ENCODE measurements around the gene PCBP3.
"Not testable (repeated sequence)": the region's sequence is repeated elsewhere in the genome, so short reads cannot be mapped to it uniquely, and the experiment has no call there.

Gene PCBP3

GRCh38 chr21:45845063-45845769, 201.7 kb downstream of the PCBP3 start:
- DNase-seq (ENCODE audit: low read depth), result no peak

- no peak for DNase-seq (ENCODE audit: low read depth)
These were observed 202.2 kb downstream of the PCBP3 start for GRCh38 chr21:45845770-45846090.

DNA sequence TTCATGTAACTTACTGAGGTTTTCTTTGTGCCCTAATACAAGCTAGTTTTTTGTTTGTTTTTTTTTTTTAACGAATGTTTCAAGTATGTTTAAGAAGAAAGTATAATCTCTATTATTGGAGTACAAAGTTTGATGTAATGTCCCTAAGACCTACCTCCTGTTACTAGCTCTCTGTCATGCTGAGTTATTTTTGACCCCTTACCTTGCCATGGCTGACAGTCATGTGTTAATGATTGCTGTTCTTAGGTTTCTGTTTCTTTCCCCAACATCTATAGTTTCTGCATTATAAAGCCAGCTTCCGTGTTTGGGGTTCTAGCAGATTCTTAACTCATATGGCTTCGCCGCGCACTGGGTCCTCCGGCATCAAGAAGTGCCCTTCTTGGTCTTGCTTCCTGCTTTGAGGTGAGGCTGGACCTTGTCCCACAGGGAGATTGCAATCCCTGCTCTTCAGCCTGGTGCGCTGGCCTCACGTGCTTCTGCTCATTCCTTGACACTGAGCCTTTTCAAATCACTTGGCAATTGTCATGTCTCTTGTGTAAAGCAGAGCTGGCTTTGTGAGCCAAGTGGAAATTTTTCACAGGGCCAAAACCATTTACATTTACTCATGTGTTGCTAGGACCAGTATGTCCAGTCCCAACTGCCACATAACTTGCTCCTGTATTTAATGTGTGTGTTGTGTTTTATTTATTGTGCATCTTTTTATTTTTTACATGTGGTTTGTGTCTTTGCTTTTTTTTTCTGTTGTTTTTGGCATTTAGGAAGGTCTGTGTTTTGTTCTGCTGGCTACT, 203.0 kb downstream of the PCBP3 start:
- DNase-seq (ENCODE audit: low read depth), result no peak

- no peak for DNase-seq (ENCODE audit: low read depth)
These were observed 204.3 kb downstream of the PCBP3 start for GRCh38 chr21:45847870-45848269.

DNA sequence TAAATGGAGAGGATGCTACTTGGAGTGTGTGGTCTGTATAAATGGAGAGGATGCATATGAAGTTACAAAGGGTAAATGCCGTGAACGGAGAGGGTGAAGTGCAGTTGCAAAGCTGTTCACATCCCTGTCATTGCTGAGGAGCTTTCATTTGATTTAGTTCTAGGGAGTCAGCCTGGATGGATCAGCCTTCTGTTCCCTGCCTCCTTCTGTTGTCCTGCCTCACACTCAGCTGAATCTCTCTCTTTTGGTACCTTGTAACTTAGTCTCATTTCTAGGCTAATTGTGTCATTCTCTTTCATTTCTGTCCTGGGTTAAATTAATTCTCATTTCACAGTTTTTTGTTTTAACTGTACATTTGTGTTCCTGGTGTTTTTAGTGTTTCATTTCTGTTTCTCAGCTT, 204.8 kb downstream of the PCBP3 start:
- DNase-seq (ENCODE audit: low read depth), result no peak

GRCh38 chr21:45848805-45849204, 205.3 kb downstream of the PCBP3 start:
- no peak for DNase-seq (ENCODE audit: low read depth)

GRCh38 chr21:45849651-45850050, 206.1 kb downstream of the PCBP3 start:
- DNase-seq (ENCODE audit: low read depth), result no peak

- no peak for DNase-seq (ENCODE audit: low read depth)
These were observed 206.7 kb downstream of the PCBP3 start for GRCh38 chr21:45850181-45850580.

- not testable (repeated sequence) for DNase-seq (ENCODE audit: low read depth)
These were observed 208.9 kb downstream of the PCBP3 start for GRCh38 chr21:45852386-45852785.

GRCh38 chr21:45852886-45853400, 209.4 kb downstream of the PCBP3 start:
- no peak for DNase-seq (ENCODE audit: low read depth)

- no peak for DNase-seq (ENCODE audit: low read depth)
These were observed 210.3 kb downstream of the PCBP3 start for GRCh38 chr21:45853703-45854342.

DNA sequence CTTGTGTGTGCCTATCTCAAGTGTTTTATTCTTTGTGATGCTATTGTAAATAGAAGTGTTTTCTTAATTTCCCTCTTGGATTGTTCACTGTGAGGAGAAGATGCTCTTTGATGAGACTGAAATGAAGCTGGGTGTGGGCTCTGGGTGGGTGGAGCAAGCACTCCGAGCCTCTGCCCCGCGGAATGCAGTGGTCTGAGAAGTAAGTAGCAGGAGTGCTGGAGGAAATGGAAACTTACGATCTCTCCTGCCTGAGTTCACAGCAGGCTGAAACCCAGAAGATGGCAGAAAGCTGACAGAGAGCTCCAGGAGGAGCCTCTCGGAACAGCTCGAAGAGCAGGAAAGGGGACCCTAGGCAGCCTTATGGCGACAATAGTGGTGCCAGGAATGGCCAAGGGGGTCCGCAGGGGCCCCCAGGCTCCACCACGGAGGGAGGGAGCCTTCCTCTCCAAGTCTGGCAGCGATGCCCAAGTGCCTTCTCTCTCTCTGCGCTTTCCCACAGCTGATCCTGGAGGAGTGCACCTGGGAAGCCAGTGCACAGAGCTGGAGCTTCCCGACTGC, 211.2 kb downstream of the PCBP3 start:
- no peak for DNase-seq (ENCODE audit: low read depth)

GRCh38 chr21:45855248-45855811, 211.8 kb downstream of the PCBP3 start:
- DNase-seq (ENCODE audit: low read depth), result no peak

GRCh38 chr21:45856442-45856841, 212.9 kb downstream of the PCBP3 start:
- no peak for DNase-seq (ENCODE audit: low read depth)

DNA sequence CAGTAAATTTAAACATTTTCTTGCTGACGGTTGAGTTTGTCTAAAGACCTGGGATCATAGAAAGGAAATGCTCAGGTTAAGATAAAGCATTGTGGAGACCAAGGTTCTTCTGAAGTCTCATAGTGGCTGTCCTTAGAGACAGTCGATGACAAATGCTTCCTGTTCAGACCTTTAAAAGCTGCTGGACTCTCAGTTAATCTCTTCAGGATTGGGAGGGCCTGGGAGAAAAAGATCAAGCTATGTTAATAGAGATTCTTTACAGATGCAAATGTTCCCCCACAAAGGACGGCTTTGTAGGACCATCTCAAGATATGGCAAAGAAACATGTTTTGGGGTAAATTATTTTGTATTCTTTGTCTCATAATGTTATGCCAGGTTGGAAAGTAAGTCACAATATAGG, 213.4 kb downstream of the PCBP3 start:
- DNase-seq (ENCODE audit: low read depth), result no peak

GRCh38 chr21:45857761-45858160, 214.2 kb downstream of the PCBP3 start:
- DNase-seq (ENCODE audit: low read depth), result no peak

DNA sequence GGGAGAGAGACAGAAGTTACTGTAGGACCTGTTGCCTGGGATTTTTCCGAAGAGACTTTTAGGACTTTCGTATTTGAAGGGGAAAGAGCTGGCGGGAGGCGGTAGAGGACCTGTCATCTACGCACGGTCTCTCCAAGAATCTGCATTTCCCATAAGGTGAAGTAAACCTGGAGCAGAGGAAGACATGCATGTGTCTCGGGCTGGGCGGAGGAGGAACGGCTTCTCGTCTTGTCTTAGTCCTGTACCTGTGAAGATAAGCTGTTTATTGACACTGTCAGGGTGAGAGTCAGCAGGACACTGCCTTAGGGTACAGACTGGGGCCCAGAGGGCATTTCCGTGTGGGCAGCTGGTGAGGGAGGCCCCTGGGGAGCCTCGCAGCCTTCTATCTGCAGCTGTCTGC, 214.7 kb downstream of the PCBP3 start:
- no peak for DNase-seq (ENCODE audit: low read depth)

GRCh38 chr21:45859041-45859761, 215.7 kb downstream of the PCBP3 start:
- DNase-seq (ENCODE audit: low read depth), result no peak

GRCh38 chr21:45859762-45860357, 216.3 kb downstream of the PCBP3 start:
- DNase-seq (ENCODE audit: low read depth), result no peak

DNA sequence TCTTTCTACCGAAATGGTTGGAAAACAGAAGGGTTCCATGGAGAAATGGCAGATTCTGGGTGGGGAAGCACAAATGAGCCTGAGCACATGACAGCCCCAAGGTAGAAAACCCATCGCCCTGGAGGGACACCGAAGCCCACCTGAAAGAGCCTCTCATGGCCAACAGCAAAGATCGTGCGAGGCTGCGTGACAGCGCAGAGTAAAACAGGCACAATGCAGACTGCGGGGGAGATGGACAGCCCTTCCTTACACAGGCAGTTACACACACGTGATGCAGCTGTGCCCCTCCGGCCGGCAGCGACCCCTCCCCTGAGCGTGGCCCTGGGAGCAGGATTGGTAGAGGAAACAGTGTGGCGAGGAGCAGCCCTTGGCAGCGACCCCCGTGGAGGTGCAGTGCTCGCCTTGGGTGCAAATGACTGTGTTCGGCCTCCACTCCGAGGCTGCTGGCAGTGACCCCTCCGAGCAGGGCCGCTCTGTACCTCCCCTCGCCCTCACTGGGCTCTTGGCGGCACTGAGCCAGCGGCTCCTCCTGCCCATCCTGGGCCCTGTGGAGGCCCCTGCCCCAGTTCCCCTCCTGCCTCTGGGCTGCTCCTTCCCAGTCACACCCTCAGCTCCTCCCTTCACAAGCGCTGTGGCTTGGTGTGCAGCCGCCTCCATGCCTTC, 217.1 kb downstream of the PCBP3 start:
- DNase-seq (ENCODE audit: low read depth), result no peak
